Activated CD8-positive, alpha-beta T cell treated with anti-CD3 and anti-CD28 coated beads for 36 hours (primary cell): Measurements from ENCODE around the gene ULK3. TPM values are rescaled to one million over a fixed set of nuclear protein-coding genes. Genes with fewer than 3 reads are reported as not detected.

ENCODE experiments used
- ATAC-seq: fragments of 200-7000 bp; cut with Tn5 transposase; one replicate; pipeline ENCODE4 v1.10.0; 2021; ENCODE audit warnings: mild to moderate bottlenecking, moderate library complexity
- CTCF ChIA-PET: fragments of 350-600 bp; sonication (Branson Sonifier 250); formaldehyde crosslinking; loops from one replicate; lab custom pipeline; 2021; ENCODE audit warnings: antibody characterized with exemption; lab: Charles Lee
- POLR2A ChIA-PET: fragments of 350-600 bp; sonication (Branson Sonifier 250); formaldehyde crosslinking; loops from one replicate; lab custom pipeline; 2021; ENCODE audit warnings: antibody characterized with exemption; lab: Charles Lee
- DNase-seq: peaks from one replicate; pipeline ENCODE4 v3.0.0-alpha.2; 2020
- H3K27ac Mint-ChIP-seq: one replicate; pipeline ENCODE4 v1.8.0; 2021; ENCODE audit warnings: mild to moderate bottlenecking, mixed read lengths
- H3K27me3 Mint-ChIP-seq: one replicate; pipeline ENCODE4 v1.8.0; 2021; ENCODE audit warnings: mixed read lengths
- H3K36me3 Mint-ChIP-seq: one replicate; pipeline ENCODE4 v1.8.0; 2021; ENCODE audit warnings: low read depth, mixed read lengths
- H3K4me1 Mint-ChIP-seq: one replicate; pipeline ENCODE4 v1.8.0; 2021; ENCODE audit warnings: low read depth, mixed read lengths
- H3K4me3 Mint-ChIP-seq: one replicate; pipeline ENCODE4 v1.8.0; 2021; ENCODE audit warnings: mild to moderate bottlenecking, moderate library complexity, mixed read lengths
- H3K9me3 Mint-ChIP-seq: one replicate; pipeline ENCODE4 v1.8.0; 2021; ENCODE audit warnings: mixed read lengths
- intact Hi-C: fragments of 100-400 bp; cut with micrococcal nuclease; formaldehyde crosslinking; loops from one replicate; pipeline ENCODE4 v1.10.0; 2022
- total RNA-seq, 2 experiments: library from RNA; stranded (reverse); gene quantifications; one replicate each; pipeline ENCODE4 v1.2.3, GENCODE V29; 2021
- TF ChIP-seq, protein P1 (sequence below): fragments of 200-600 bp; IDR thresholded peaks from one replicate; pipeline ENCODE4 v1.8.0; 2022; ENCODE audit warnings: antibody characterized with exemption, mild to moderate bottlenecking

The ULK3 gene
- total RNA-seq, 2 experiments from 2014 or later, result 45.9 to 49.3 TPM

DNA sequence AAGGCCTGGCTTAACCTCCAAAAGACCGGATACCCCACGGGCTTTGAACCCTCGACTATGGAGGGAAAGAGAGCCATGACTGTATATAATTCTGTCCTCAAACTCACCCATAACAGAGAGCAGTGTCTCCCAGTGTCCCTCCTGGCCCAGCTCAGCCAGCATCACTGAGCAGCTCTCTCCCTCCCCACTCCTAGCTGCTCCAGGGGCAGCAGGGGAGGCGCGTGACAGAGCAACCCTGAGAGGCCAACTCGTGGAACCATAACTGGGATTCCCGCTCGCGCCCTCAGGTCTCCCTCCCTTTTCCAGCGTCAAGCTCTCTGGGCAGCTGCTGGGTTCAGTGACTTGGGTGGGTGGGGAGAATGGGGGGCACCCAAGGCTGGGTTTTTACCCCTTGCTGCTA, 17.1 kb downstream of the ULK3 start:
- no peak overlapping the region for H3K27ac Mint-ChIP-seq
- H3K4me1 Mint-ChIP-seq, result peaks cover 4% of the 10 kb centered on the region
- no peak for ATAC-seq
- H3K9me3 Mint-ChIP-seq, result no peaks in the 10 kb centered on the region
- no peak for DNase-seq
- CTCF ChIA-PET, result interaction anchor here (1.1 to 2.1 kb wide), 7 partner anchors 10 to 185 kb away, joined by 3 to 8 read pairs (median 4); no protein-coding TSS in a partner anchor
- H3K27me3 Mint-ChIP-seq, result peaks cover 23% of the 10 kb centered on the region
- POLR2A ChIA-PET, result interaction anchor here (1.0 to 1.9 kb wide), 3 partner anchors 11 to 44 kb away, joined by 3 to 6 read pairs (median 5); partner anchors contain the start of gene LMAN1L
- H3K4me3 Mint-ChIP-seq, result no peak overlapping the region
- intact Hi-C loops, result no loop called here
- TF ChIP-seq, protein P1, sequence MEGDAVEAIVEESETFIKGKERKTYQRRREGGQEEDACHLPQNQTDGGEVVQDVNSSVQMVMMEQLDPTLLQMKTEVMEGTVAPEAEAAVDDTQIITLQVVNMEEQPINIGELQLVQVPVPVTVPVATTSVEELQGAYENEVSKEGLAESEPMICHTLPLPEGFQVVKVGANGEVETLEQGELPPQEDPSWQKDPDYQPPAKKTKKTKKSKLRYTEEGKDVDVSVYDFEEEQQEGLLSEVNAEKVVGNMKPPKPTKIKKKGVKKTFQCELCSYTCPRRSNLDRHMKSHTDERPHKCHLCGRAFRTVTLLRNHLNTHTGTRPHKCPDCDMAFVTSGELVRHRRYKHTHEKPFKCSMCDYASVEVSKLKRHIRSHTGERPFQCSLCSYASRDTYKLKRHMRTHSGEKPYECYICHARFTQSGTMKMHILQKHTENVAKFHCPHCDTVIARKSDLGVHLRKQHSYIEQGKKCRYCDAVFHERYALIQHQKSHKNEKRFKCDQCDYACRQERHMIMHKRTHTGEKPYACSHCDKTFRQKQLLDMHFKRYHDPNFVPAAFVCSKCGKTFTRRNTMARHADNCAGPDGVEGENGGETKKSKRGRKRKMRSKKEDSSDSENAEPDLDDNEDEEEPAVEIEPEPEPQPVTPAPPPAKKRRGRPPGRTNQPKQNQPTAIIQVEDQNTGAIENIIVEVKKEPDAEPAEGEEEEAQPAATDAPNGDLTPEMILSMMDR, result no peak
- H3K36me3 Mint-ChIP-seq, result no peaks in the 10 kb centered on the region

DNA sequence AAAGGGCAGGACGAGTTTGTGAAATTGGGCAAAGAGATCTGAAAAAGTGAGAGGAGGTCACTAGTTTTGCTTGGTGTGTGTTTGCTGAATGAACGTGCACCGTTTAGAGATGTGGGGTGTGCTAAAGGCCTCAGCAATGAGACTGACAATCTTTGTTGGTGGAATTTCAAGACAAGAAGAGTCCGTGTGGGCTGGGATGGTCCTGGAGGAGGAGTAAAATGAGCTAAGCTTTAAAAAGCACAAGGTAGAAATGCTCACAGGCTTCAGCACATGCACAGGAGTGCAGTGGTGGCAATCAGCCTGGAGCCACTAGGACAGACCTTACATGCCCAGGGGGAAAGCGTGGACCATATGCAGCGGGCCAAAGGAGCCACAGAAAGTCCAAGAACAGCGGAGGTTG, 18.0 kb downstream of the ULK3 start:
- no peak overlapping the region for H3K4me3 Mint-ChIP-seq
- no peaks in the 10 kb centered on the region for H3K9me3 Mint-ChIP-seq
- H3K36me3 Mint-ChIP-seq, result no peaks in the 10 kb centered on the region
- H3K27ac Mint-ChIP-seq, result no peak overlapping the region
- ChIA-PET CTCF (interaction anchor here (1.3 to 1.7 kb wide), 4 partner anchors 34 to 77 kb away, joined by 3 to 4 read pairs (median 4); no protein-coding TSS in a partner anchor), POLR2A (interaction anchor here (1.9 kb wide), 1 partner anchor 13 kb away, joined by 5 read pairs; the partner anchor contains the start of gene LMAN1L)
- H3K27me3 Mint-ChIP-seq, result peaks cover 23% of the 10 kb centered on the region
- no peak for DNase-seq
- TF ChIP-seq, protein P1, result no peak
- intact Hi-C loops, result no loop called here
- H3K4me1 Mint-ChIP-seq, result peaks cover 4% of the 10 kb centered on the region
- ATAC-seq, result no peak

DNA sequence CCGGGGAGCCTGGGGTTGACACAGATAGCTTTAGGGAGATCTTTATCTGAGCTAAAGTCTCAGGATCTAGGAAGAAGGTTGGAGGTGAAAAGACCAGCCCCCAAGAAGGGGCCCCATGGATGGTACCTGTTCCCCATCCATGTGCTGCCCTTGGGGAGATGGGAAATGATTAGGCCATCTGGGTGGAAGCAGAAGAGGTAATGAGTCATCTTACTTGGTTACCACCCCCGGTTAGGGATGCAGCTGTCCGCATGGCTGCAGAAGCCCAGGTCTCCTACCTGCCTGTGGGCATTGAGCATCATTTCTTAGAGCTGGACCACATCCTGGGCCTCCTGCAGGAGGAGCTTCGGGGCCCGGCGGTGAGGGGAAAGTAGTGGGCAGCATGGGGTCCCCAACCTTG, 19.6 kb downstream of the ULK3 start:
- DNase-seq (no peak), ATAC-seq (no peak)
- CTCF ChIA-PET, result interaction anchor here (1.0 to 1.1 kb wide), 2 partner anchors 24 to 43 kb away, joined by 3 read pairs; no protein-coding TSS in a partner anchor
- H3K27me3 Mint-ChIP-seq, result peaks cover 21% of the 10 kb centered on the region
- no peak overlapping the region for H3K27ac Mint-ChIP-seq
- intact Hi-C loops, result no loop called here
- POLR2A ChIA-PET, result no interaction called here
- no peaks in the 10 kb centered on the region for H3K36me3 Mint-ChIP-seq
- H3K9me3 Mint-ChIP-seq, result no peaks in the 10 kb centered on the region
- H3K4me1 Mint-ChIP-seq, result peaks cover 7% of the 10 kb centered on the region
- TF ChIP-seq, protein P1, result no peak
- no peak overlapping the region for H3K4me3 Mint-ChIP-seq

DNA sequence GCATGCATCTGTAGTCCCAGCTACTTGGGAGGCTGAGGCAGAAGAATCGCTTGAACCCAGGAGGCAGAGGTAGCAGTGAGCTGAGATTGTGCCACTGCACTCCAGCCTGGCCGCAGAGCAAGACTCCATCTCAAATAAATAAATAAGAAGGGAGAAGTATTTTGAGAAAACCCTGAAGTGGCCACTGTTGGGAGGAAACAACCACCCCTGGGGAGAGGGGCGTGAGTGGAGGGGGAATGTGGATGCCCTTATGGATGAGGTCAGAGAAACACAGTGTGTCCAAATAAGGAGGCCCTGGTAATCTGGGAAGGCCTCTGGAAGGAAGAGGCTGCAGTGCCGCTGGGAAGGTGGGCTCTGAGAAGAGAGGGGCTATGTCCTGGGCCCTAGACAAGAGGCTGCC, 20.7 kb downstream of the ULK3 start:
- Mint-ChIP-seq H3K27me3 (peaks cover 12% of the 10 kb centered on the region), H3K4me3 (no peak overlapping the region), H3K36me3 (no peaks in the 10 kb centered on the region), H3K4me1 (peaks cover 8% of the 10 kb centered on the region), H3K27ac (no peak overlapping the region), H3K9me3 (no peaks in the 10 kb centered on the region)
- intact Hi-C loops, result no loop called here
- POLR2A ChIA-PET, result no interaction called here
- CTCF ChIA-PET, result interaction anchor here (1.0 kb wide), 1 partner anchor 42 kb away, joined by 3 read pairs; no protein-coding TSS in a partner anchor
- TF ChIP-seq, protein P1, result no peak
- no peak for DNase-seq
- ATAC-seq, result no peak

DNA sequence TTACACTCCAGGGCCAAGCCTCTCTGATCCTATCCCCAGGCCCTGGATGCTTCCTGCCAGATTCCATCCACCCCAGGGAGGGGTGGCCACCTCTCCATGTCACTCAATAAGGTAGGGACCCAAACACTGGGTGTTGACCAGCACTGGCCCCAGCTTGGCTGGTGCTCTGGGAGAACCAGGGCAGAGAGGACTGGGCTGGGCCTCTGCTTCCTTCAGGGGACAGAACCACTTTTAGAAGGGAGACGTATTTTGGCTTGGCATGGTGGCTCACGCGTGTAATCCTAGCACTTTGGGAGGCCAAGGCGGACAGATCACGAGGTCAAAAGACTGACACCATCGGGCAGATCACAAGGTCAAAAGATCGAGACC, 21.2 kb downstream of the ULK3 start:
- no peak for ATAC-seq
- Mint-ChIP-seq H3K36me3 (no peaks in the 10 kb centered on the region), H3K27ac (no peak overlapping the region), H3K27me3 (peaks cover 8% of the 10 kb centered on the region), H3K4me1 (peaks cover 8% of the 10 kb centered on the region), H3K4me3 (no peak overlapping the region), H3K9me3 (no peaks in the 10 kb centered on the region)
- intact Hi-C loops, result no loop called here
- no peak for DNase-seq
- TF ChIP-seq, protein P1, result no peak
- CTCF ChIA-PET, result interaction anchor here (1.7 kb wide), 1 partner anchor 11 kb away, joined by 4 read pairs; no protein-coding TSS in a partner anchor
- POLR2A ChIA-PET, result no interaction called here
